Neutrophil (primary cell): ENCODE data around the gene TECPR1.

ENCODE experiments used
- H3K27ac ChIP-seq: fragments of 200-600 bp; sonication (generic); 2 replicates; pipeline ENCODE4 v1.5.1; 2016; ENCODE audit warnings: mild to moderate bottlenecking, moderate library complexity
- H3K27me3 ChIP-seq: fragments of 200-600 bp; sonication (generic); 2 replicates; pipeline ENCODE4 v1.6.0; 2016; ENCODE audit warnings: mild to moderate bottlenecking
- H3K36me3 ChIP-seq: fragments of 200-600 bp; sonication (generic); 2 replicates; pipeline ENCODE4 v1.5.1; 2017
- H3K4me1 ChIP-seq, 2 experiments: fragments of 200-600 bp in 1 of 2; sonication (generic) in 1 of 2; 1 replicate in 1 of 2; 2 replicates in 1 of 2; pipeline versions ENCODE4 v1.5.1 to v1.6.1; 2013 to 2016; ENCODE audit warnings: low read depth in 1 of 2, low read length in 1 of 2, mild to moderate bottlenecking in 1 of 2, moderate library complexity in 1 of 2; ENCODE audit not compliant: control insufficient read depth in 1 of 2, insufficient read depth in 1 of 2
- H3K4me3 ChIP-seq, 2 experiments: fragments of 200-600 bp in 1 of 2; sonication (generic) in 1 of 2; 1 replicate in 1 of 2; 2 replicates in 1 of 2; pipeline ENCODE4 v1.5.1; 2013 to 2016; ENCODE audit warnings: low read depth in 1 of 2, low read length in 1 of 2, mild to moderate bottlenecking in 1 of 2, moderate library complexity in 1 of 2
- H3K9me3 ChIP-seq: fragments of 200-600 bp; sonication (generic); 2 replicates; pipeline ENCODE4 v1.5.1; 2016
- TF ChIP-seq, protein P1 (sequence below): fragments of 200-600 bp; sonication (generic); IDR thresholded peaks from 2 replicates; pipeline ENCODE4 v1.5.1; 2016; ENCODE audit warnings: antibody characterized with exemption

TECPR1 gene

DNA sequence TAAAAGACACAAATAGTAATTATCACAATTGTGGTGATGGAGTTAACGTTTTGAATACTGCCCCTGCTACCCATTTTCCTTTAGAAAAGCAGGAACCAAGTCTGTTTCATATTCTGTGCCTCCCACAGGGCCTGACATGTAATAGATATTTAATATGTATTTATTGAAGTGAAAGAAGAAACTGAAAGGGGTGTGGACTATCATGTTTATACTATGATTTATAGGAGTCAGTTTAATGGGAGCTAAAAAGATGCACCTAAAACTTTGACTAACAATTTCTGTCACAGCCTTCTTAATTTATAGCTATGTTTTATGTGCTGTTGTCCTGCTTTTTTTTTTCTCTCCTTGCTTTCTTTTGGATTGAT is 64.9 kb downstream of the TECPR1 start:
- no peaks in the 10 kb centered on the region for H3K27me3 ChIP-seq
- no peaks in the 10 kb centered on the region for H3K9me3 ChIP-seq
- TF ChIP-seq, protein P1, sequence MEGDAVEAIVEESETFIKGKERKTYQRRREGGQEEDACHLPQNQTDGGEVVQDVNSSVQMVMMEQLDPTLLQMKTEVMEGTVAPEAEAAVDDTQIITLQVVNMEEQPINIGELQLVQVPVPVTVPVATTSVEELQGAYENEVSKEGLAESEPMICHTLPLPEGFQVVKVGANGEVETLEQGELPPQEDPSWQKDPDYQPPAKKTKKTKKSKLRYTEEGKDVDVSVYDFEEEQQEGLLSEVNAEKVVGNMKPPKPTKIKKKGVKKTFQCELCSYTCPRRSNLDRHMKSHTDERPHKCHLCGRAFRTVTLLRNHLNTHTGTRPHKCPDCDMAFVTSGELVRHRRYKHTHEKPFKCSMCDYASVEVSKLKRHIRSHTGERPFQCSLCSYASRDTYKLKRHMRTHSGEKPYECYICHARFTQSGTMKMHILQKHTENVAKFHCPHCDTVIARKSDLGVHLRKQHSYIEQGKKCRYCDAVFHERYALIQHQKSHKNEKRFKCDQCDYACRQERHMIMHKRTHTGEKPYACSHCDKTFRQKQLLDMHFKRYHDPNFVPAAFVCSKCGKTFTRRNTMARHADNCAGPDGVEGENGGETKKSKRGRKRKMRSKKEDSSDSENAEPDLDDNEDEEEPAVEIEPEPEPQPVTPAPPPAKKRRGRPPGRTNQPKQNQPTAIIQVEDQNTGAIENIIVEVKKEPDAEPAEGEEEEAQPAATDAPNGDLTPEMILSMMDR = no peak
- peaks cover 48% of the 10 kb centered on the region for H3K36me3 ChIP-seq
- H3K27ac ChIP-seq = peak overlapping the region; percentile 2
- no peak overlapping the region for H3K4me3 ChIP-seq
- H3K4me1 ChIP-seq = peaks cover 2 to 4% of the 10 kb centered on the region in 2 experiments

GRCh38 chr7:98186452-98187137 is 65.4 kb downstream of the TECPR1 start:
- Histone ChIP-seq H3K9me3 (no peaks in the 10 kb centered on the region), H3K27ac (peak overlapping the region; percentile 2), H3K27me3 (no peaks in the 10 kb centered on the region), H3K4me1 (peaks cover 2 to 4% of the 10 kb centered on the region in 2 experiments), H3K36me3 (peaks cover 43% of the 10 kb centered on the region), H3K4me3 (no peak overlapping the region)
- TF ChIP-seq, protein P1 = no peak

GRCh38 chr7:98185101-98185500 is 66.9 kb downstream of the TECPR1 start:
- Histone ChIP-seq H3K27ac (no peak overlapping the region), H3K4me1 (peaks cover 0 to 4% of the 10 kb centered on the region in 2 experiments), H3K4me3 (no peak overlapping the region), H3K27me3 (no peaks in the 10 kb centered on the region), H3K36me3 (peaks cover 28% of the 10 kb centered on the region), H3K9me3 (no peaks in the 10 kb centered on the region)
- TF ChIP-seq, protein P1 = no peak

GRCh38 chr7:98180751-98181150 is 71.3 kb downstream of the TECPR1 start:
- H3K4me1 ChIP-seq = peaks cover 0 to 4% of the 10 kb centered on the region in 2 experiments
- peaks cover 42% of the 10 kb centered on the region for H3K36me3 ChIP-seq
- no peak overlapping the region for H3K27ac ChIP-seq
- no peaks in the 10 kb centered on the region for H3K27me3 ChIP-seq
- no peaks in the 10 kb centered on the region for H3K9me3 ChIP-seq
- no peak overlapping the region for H3K4me3 ChIP-seq
- TF ChIP-seq, protein P1 = no peak

DNA sequence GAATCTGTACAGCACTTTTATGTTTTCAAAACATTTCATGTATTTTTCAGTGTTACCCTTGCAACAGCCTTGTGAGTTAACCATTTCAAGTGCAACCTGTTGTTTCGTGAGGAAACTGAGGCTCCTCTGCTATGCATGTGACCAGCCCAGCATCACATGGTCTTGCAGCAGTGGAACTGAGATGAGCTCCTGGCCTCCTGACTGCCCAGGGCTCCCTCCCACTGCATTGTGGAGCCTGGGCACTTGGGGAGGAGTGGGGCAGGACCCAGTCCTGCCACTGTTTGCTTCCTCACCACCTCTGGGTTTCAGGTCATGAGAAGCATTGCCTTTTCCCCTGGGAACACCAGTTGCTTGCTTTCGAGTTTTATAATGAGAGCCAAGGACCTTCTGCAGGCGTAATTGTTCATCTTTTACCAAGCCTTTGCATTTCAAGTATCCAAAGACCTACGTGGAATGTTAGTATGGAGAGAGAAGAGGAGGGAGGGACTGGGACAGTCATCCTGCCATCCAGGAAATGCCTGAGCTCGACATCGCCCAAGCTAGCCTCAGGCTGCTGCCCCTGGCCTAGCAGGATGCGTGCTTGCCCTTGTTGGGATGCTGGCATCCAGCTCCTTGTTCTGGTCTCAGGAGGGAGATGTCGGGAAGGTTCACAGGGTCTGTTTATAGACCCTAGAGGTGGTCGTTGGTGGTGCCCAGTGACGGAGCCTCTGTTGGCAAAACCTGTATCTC is 73.1 kb downstream of the TECPR1 start:
- Histone ChIP-seq H3K4me1 (no peaks in the 10 kb centered on the region), H3K27ac (no peak overlapping the region), H3K9me3 (no peaks in the 10 kb centered on the region), H3K4me3 (no peak overlapping the region), H3K27me3 (no peaks in the 10 kb centered on the region), H3K36me3 (peaks cover 58% of the 10 kb centered on the region)
- TF ChIP-seq, protein P1 = no peak
